GM23248 (cell line): ENCODE measurements around the gene SLC2A4. TPM values are rescaled to one million over a fixed set of nuclear protein-coding genes. Genes with fewer than 3 reads are reported as not detected.

Experiments
- DNase-seq: peaks from one replicate; pipeline ENCODE4 v3.0.0-alpha.2; 2015
- H2AFZ ChIP-seq: fragments of 200-600 bp; sonication (generic); 2 replicates; pipeline ENCODE4 v1.6.1; 2016; ENCODE audit warnings: antibody characterized with exemption
- H3F3A ChIP-seq: fragments of 200-600 bp; sonication (generic); 2 replicates; pipeline ENCODE4 v1.6.1; 2016; ENCODE audit warnings: mild to moderate bottlenecking, antibody characterized with exemption, mixed run types; ENCODE audit not compliant: insufficient read depth
- H3K27ac ChIP-seq: fragments of 200-600 bp; sonication (generic); 2 replicates; pipeline ENCODE4 v1.5.1; 2016; ENCODE audit warnings: mild to moderate bottlenecking
- H3K27me3 ChIP-seq: fragments of 200-600 bp; sonication (generic); replicated peaks from 2 replicates; pipeline ENCODE4 v1.6.1; 2016; ENCODE audit warnings: mild to moderate bottlenecking; ENCODE audit not compliant: insufficient read depth
- H3K36me3 ChIP-seq: fragments of 200-600 bp; sonication (generic); 2 replicates; pipeline ENCODE4 v1.6.1; 2016; ENCODE audit warnings: low read depth, mild to moderate bottlenecking
- H3K4me1 ChIP-seq: fragments of 200-600 bp; sonication (generic); 2 replicates; pipeline ENCODE4 v1.6.1; 2016; ENCODE audit warnings: mild to moderate bottlenecking; ENCODE audit not compliant: insufficient read depth
- H3K4me2 ChIP-seq: fragments of 200-600 bp; sonication (generic); one replicate; pipeline ENCODE4 v1.6.1; 2016; ENCODE audit warnings: mild to moderate bottlenecking; ENCODE audit not compliant: unreplicated experiment
- H3K4me3 ChIP-seq: fragments of 200-600 bp; sonication (generic); 2 replicates; pipeline ENCODE4 v1.5.1; 2016; ENCODE audit warnings: mild to moderate bottlenecking
- H3K79me2 ChIP-seq: fragments of 200-600 bp; sonication (generic); 2 replicates; pipeline ENCODE4 v1.6.1; 2016; ENCODE audit warnings: mild to moderate bottlenecking; ENCODE audit not compliant: insufficient read depth
- H3K9ac ChIP-seq: fragments of 200-600 bp; sonication (generic); 2 replicates; pipeline ENCODE4 v1.6.1; 2016; ENCODE audit warnings: mild to moderate bottlenecking
- H3K9me2 ChIP-seq: fragments of 200-600 bp; sonication (generic); 2 replicates; pipeline ENCODE4 v1.6.1; 2016; ENCODE audit warnings: mixed run types, mild to moderate bottlenecking, moderate library complexity; ENCODE audit not compliant: insufficient read depth
- H3K9me3 ChIP-seq: fragments of 200-600 bp; sonication (generic); one replicate; pipeline ENCODE4 v1.6.1; 2017; ENCODE audit warnings: low read depth
- H4K20me1 ChIP-seq: fragments of 200-600 bp; sonication (generic); 2 replicates; pipeline ENCODE4 v1.6.0; 2016; ENCODE audit not compliant: insufficient read depth
- EZH2 ChIP-seq: fragments of 200-600 bp; sonication (generic); IDR thresholded peaks from 2 replicates; pipeline ENCODE4 v1.6.1; 2018; ENCODE audit warnings: antibody characterized with exemption, mild to moderate bottlenecking; ENCODE audit not compliant: insufficient read depth, poor library complexity, severe bottlenecking
- EZH2phosphoT487 ChIP-seq: fragments of 200-600 bp; sonication (generic); IDR thresholded peaks from 2 replicates; pipeline ENCODE4 v1.6.1; 2018; ENCODE audit warnings: antibody characterized with exemption, moderate library complexity, mild to moderate bottlenecking, low read depth; ENCODE audit not compliant: insufficient read depth
- WGBS, 2 experiments: methylation state at CpG; one replicate each; pipeline ENCODE4 v1.1.6; 2015 to 2017; ENCODE audit warnings: low lambda C conversion rate in 2 of 2, low coverage in 1 of 2; ENCODE audit errors: missing lambda C conversion rate in 2 of 2; 5-methylcytosine and 5-hydroxymethylcytosine counted together
- in situ Hi-C: fragments of 300-500 bp; cut with MboI; formaldehyde crosslinking; loops from 2 replicates; pipeline ENCODE4 v1.15.0; 2020
- polyA plus RNA-seq: library from polyadenylated mRNA; unstranded; fragments of >200 nt; fragmentation: Nextera tagmentation; extraction: Ambion mirVana; gene quantifications from 2 replicates; pipeline ENCODE4 v1.2.1, GENCODE V29; 2016
- total RNA-seq: library from RNA; depleted of rRNA; stranded (reverse); fragments of >200 nt; shearing (Covaris generic); gene quantifications from 2 replicates; pipeline ENCODE4 v1.2.3, GENCODE V29; 2014

SLC2A4 gene
- total and polyA plus RNA-seq, 2 experiments from 2014 or later, result 0.08 TPM; not detected in 1

DNA sequence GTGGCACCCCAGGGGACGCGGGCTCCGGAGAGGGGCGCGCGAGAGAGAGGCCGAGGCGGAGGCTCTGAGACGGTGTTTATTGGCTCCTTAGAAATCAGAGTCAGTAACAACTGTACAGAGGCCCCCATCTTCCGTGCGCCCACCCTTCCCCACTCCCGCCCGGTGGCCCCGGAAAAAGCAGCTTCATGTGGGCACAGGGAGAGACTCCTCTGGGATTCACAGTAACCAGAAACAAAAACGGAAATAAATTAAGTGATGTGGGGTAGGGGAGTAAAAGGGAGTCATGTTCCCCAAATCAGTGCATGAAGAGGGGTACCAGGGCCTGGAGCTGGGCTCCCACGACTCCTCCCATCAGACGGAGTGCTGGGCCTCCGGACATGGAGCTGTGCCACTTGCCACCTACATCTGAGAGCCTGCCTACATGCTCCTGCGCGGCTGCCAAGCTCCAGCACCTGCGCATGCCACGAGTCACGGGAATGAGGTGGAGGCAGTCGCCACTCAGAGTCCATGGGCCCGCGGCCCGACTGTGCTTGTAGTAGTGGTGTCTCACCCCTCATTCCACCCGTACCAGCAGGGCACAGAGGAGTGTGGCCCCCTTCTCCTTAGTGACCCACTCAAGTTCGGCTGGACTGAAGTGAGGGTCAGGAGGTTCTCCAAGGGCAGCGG is 34.2 kb downstream of the SLC2A4 start:
- TF ChIP-seq EZH2phosphoT487, result no peak
- TF ChIP-seq EZH2, result no peak
- peak overlapping the region; percentile 80 for H2AFZ ChIP-seq
- peaks cover 6% of the 10 kb centered on the region for H4K20me1 ChIP-seq
- peak overlapping the region; percentile 67 for H3K27ac ChIP-seq
- H3K27me3 ChIP-seq, result no peaks in the 10 kb centered on the region
- H3K4me3 ChIP-seq, result peak overlapping the region; percentile 98
- peaks cover 30% of the 10 kb centered on the region for H3K4me1 ChIP-seq
- peaks cover 38% of the 10 kb centered on the region for H3F3A ChIP-seq
- H3K9ac ChIP-seq, result peak overlapping the region; percentile 81
- in situ Hi-C loops, result no loop called here
- H3K9me3 ChIP-seq, result no peaks in the 10 kb centered on the region
- WGBS, 2 experiments, result 36 to 47% methylated on average over 24 to 29 of the region's 30 CpGs
- peaks cover 27% of the 10 kb centered on the region for H3K36me3 ChIP-seq
- no peaks in the 10 kb centered on the region for H3K9me2 ChIP-seq
- DNase-seq, result no peak
- peak overlapping the region; percentile 93 for H3K4me2 ChIP-seq
- H3K79me2 ChIP-seq, result peaks cover 41% of the 10 kb centered on the region

DNA sequence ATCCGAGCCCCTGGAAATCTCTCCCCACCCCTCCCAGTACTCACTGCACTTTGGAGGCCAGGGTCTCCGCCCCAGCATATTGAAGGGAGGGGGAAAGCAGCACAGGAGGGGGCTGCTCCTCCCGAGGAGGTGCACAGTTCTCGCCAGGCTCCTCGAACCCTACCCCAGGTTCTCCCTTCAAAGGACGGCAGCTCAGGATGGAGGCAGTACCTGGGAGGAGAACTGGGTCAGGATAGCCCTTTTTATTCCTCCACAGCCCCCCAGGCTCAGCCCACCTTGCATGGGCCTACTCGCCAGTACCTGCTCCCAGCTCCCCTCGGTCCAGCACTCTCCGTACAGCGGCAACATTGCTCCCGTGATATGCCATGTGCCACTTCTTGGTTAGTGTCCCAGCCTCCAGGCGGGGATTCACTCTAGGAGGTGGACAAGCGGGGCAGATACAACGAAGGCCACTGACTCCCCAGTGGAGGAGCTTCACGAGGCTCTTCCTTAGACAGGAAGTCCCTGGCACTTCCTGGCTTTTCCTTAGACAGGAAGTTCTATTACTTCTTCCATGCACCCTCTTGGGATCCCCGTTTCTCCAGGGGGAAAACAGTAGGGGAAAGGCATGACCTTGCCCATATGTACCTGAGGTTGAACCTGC is 35.8 kb downstream of the SLC2A4 start:
- Histone ChIP-seq H3K9me3 (no peaks in the 10 kb centered on the region), H3F3A (peaks cover 25% of the 10 kb centered on the region), H3K4me2 (no peak overlapping the region), H3K79me2 (peaks cover 25% of the 10 kb centered on the region), H3K27ac (no peak overlapping the region), H4K20me1 (peaks cover 3% of the 10 kb centered on the region; the same call in 1 of the 2 replicates), H3K4me3 (no peak overlapping the region), H3K9ac (no peak overlapping the region), H3K27me3 (no peaks in the 10 kb centered on the region), H3K36me3 (peaks cover 14% of the 10 kb centered on the region; the same call in 1 of the 2 replicates), H2AFZ (no peak overlapping the region), H3K4me1 (peaks cover 22% of the 10 kb centered on the region), H3K9me2 (no peaks in the 10 kb centered on the region)
- in situ Hi-C loops, result no loop called here
- TF ChIP-seq EZH2, result no peak
- no peak for TF ChIP-seq EZH2phosphoT487
- DNase-seq, result no peak
- WGBS, 2 experiments, result 83 to 87% methylated on average over 16 of the region's 16 CpGs

DNA sequence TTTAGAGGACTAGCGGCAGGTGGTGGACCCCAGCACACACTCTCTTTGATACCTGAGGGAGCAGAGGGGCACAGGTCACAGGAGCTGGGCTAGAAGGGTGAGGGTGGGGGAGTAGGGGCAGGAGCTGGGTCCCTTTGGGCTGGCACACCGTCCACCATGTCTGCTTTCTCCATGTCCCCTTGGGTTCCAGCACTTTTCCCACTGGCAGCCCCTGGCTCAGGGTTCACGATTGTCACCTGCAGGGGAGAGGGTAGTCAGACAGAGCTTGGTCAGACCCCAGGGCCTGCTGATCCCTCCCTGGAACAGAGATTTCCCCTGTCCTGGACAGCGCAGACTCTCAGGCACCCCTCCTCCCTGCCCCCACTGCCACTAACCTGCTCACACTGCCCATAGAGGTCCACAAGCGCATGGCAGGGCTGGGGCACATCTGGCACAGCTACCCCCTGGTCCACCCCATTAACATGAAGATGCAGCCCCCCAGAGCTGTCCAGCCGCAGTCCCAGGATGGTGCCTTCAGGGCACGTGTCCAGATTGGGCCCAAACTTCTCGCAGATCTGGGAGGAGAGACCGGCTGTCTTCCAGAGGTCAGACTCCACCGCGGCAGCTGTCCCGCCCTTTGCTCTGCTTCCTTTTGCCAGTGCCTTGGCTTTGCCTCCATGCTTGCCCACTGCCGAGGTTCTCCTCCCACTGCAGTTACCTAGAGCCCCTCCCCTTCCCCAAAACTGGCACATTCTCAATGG is 36.8 kb downstream of the SLC2A4 start:
- 88 to 89% methylated on average over 12 to 13 of the region's 13 CpGs for WGBS, 2 experiments
- H3K4me2 ChIP-seq, result no peak overlapping the region
- no peaks in the 10 kb centered on the region for H3K9me3 ChIP-seq
- H3K27me3 ChIP-seq, result no peaks in the 10 kb centered on the region
- no peak for DNase-seq
- H3K4me1 ChIP-seq, result peaks cover 13% of the 10 kb centered on the region
- no peak overlapping the region for H2AFZ ChIP-seq
- TF ChIP-seq EZH2, result no peak
- TF ChIP-seq EZH2phosphoT487, result no peak
- in situ Hi-C loops, result no loop called here
- no peak overlapping the region for H3K27ac ChIP-seq
- peaks cover 3% of the 10 kb centered on the region; the same call in 1 of the 2 replicates for H4K20me1 ChIP-seq
- H3K79me2 ChIP-seq, result peaks cover 15% of the 10 kb centered on the region
- H3K36me3 ChIP-seq, result peaks cover 6% of the 10 kb centered on the region; the same call in 1 of the 2 replicates
- no peaks in the 10 kb centered on the region for H3K9me2 ChIP-seq
- no peak overlapping the region for H3K9ac ChIP-seq
- H3F3A ChIP-seq, result peaks cover 15% of the 10 kb centered on the region
- H3K4me3 ChIP-seq, result no peak overlapping the region

DNA sequence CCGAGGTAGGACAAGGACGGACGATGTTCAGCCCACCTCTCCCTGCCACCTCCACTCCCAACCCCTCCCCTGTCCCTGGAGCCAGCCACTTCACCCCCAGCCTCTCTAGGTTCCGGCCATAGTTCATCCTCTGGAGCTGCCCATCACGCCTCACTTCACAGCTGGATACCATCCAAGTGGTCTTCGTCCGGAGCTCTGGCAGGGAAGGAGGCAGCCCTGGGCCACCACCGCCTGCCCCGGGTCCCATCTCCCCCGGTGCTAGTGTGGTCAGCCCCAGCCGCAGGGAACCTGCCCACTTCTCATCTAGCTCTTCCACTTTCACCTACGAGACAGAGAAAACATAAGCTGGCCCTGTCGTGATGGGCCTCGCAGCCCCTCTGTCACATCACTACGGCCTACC is 39.9 kb downstream of the SLC2A4 start:
- H3F3A ChIP-seq, result no peaks in the 10 kb centered on the region
- no peaks in the 10 kb centered on the region for H4K20me1 ChIP-seq
- H3K4me3 ChIP-seq, result no peak overlapping the region
- H3K9me2 ChIP-seq, result no peaks in the 10 kb centered on the region
- no peaks in the 10 kb centered on the region for H3K79me2 ChIP-seq
- no peak overlapping the region for H2AFZ ChIP-seq
- H3K9me3 ChIP-seq, result no peaks in the 10 kb centered on the region
- H3K27me3 ChIP-seq, result no peaks in the 10 kb centered on the region
- no peak overlapping the region for H3K27ac ChIP-seq
- H3K36me3 ChIP-seq, result peaks cover 7% of the 10 kb centered on the region; the same call in 1 of the 2 replicates
- TF ChIP-seq EZH2phosphoT487, result no peak
- no peak for TF ChIP-seq EZH2
- in situ Hi-C loops, result no loop called here
- H3K4me2 ChIP-seq, result no peak overlapping the region
- no peak for DNase-seq
- no peak overlapping the region for H3K9ac ChIP-seq
- WGBS, 2 experiments, result 91 to 97% methylated on average over 14 to 15 of the region's 15 CpGs
- no peaks in the 10 kb centered on the region for H3K4me1 ChIP-seq
